Activated CD8-positive, alpha-beta T cell treated with anti-CD3 and anti-CD28 coated beads for 36 hours (primary cell): Measurements from ENCODE around the gene DUS1L. TPM values are rescaled to one million over a fixed set of nuclear protein-coding genes. Genes with fewer than 3 reads are reported as not detected.

ENCODE experiments used
- ATAC-seq: fragments of 200-7000 bp; cut with Tn5 transposase; one replicate; pipeline ENCODE4 v1.10.0; 2021; ENCODE audit warnings: mild to moderate bottlenecking, moderate library complexity
- CTCF ChIA-PET: fragments of 350-600 bp; sonication (Branson Sonifier 250); formaldehyde crosslinking; loops from one replicate; lab custom pipeline; 2021; ENCODE audit warnings: antibody characterized with exemption; lab: Charles Lee
- POLR2A ChIA-PET: fragments of 350-600 bp; sonication (Branson Sonifier 250); formaldehyde crosslinking; loops from one replicate; lab custom pipeline; 2021; ENCODE audit warnings: antibody characterized with exemption; lab: Charles Lee
- DNase-seq: peaks from one replicate; pipeline ENCODE4 v3.0.0-alpha.2; 2020
- H3K27ac Mint-ChIP-seq: one replicate; pipeline ENCODE4 v1.8.0; 2021; ENCODE audit warnings: mild to moderate bottlenecking, mixed read lengths
- H3K27me3 Mint-ChIP-seq: one replicate; pipeline ENCODE4 v1.8.0; 2021; ENCODE audit warnings: mixed read lengths
- H3K36me3 Mint-ChIP-seq: one replicate; pipeline ENCODE4 v1.8.0; 2021; ENCODE audit warnings: low read depth, mixed read lengths
- H3K4me1 Mint-ChIP-seq: one replicate; pipeline ENCODE4 v1.8.0; 2021; ENCODE audit warnings: low read depth, mixed read lengths
- H3K4me3 Mint-ChIP-seq: one replicate; pipeline ENCODE4 v1.8.0; 2021; ENCODE audit warnings: mild to moderate bottlenecking, moderate library complexity, mixed read lengths
- H3K9me3 Mint-ChIP-seq: one replicate; pipeline ENCODE4 v1.8.0; 2021; ENCODE audit warnings: mixed read lengths
- CTCF ChIP-seq: fragments of 200-600 bp; IDR thresholded peaks from one replicate; pipeline ENCODE4 v1.8.0; 2022; ENCODE audit warnings: antibody characterized with exemption, mild to moderate bottlenecking
- intact Hi-C: fragments of 100-400 bp; cut with micrococcal nuclease; formaldehyde crosslinking; loops from one replicate; pipeline ENCODE4 v1.10.0; 2022
- total RNA-seq, 2 experiments: library from RNA; stranded (reverse); gene quantifications; one replicate each; pipeline ENCODE4 v1.2.3, GENCODE V29; 2021

Gene DUS1L
- total RNA-seq, 2 experiments from 2014 or later = 139 to 140 TPM

- Mint-ChIP-seq H3K36me3 (peaks cover 12% of the 10 kb centered on the region), H3K9me3 (no peaks in the 10 kb centered on the region), H3K27me3 (no peaks in the 10 kb centered on the region), H3K4me1 (no peaks in the 10 kb centered on the region), H3K27ac (no peak overlapping the region), H3K4me3 (no peak overlapping the region)
- ChIA-PET CTCF (no interaction called here), POLR2A (interaction anchor here (1.1 to 3.0 kb wide), 5 partner anchors 9 to 45 kb away, joined by 3 to 18 read pairs (median 5); partner anchors contain the start of gene DUS1L)
- no peak for ATAC-seq
- TF ChIP-seq CTCF = no peak
- intact Hi-C loops = no loop called here
- no peak for DNase-seq
These were observed 14.6 kb upstream of the DUS1L start for GRCh38 chr17:82080048-82080788.

- Mint-ChIP-seq H3K4me1 (no peaks in the 10 kb centered on the region), H3K27me3 (no peaks in the 10 kb centered on the region), H3K27ac (no peak overlapping the region), H3K4me3 (no peak overlapping the region), H3K36me3 (peaks cover 9% of the 10 kb centered on the region), H3K9me3 (no peaks in the 10 kb centered on the region)
- DNase-seq (no peak), ATAC-seq (no peak)
- ChIA-PET POLR2A (interaction anchor here (2.0 to 3.0 kb wide), 2 partner anchors 10 to 14 kb away, joined by 6 to 18 read pairs; partner anchors contain the start of gene DUS1L), CTCF (no interaction called here)
- intact Hi-C loops = no loop called here
- no peak for TF ChIP-seq CTCF
These were observed 13.5 kb upstream of the DUS1L start for GRCh38 chr17:82079001-82079677.

DNA sequence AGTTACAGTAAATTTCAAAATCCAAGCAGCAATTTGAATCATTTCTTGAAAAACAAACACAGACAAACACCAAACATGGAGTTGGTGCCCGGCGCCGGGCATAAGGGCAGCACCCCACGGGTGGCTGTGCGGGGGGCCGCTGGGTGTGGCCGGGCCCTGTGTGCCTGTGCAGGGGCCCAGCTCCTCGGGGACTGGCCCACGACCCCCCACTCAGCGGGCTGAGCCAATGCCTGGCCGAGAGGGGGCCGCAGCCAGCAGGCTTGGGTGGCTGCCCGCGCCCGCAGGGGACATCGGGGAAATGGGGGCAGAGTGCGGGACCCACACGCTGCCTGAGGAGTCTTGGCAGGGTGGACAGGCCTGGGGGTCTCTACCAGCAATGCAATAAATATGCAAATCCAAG, 12.8 kb upstream of the DUS1L start:
- Mint-ChIP-seq H3K9me3 (no peaks in the 10 kb centered on the region), H3K4me1 (no peaks in the 10 kb centered on the region), H3K27ac (no peak overlapping the region), H3K36me3 (peaks cover 8% of the 10 kb centered on the region), H3K4me3 (no peak overlapping the region), H3K27me3 (no peaks in the 10 kb centered on the region)
- ATAC-seq (no peak), DNase-seq (no peak)
- TF ChIP-seq CTCF = no peak
- ChIA-PET CTCF (no interaction called here), POLR2A (interaction anchor here (0.7 to 3.0 kb wide), 3 partner anchors 10 to 22 kb away, joined by 3 to 18 read pairs (median 4); no protein-coding TSS in a partner anchor)
- intact Hi-C loops = no loop called here

DNA sequence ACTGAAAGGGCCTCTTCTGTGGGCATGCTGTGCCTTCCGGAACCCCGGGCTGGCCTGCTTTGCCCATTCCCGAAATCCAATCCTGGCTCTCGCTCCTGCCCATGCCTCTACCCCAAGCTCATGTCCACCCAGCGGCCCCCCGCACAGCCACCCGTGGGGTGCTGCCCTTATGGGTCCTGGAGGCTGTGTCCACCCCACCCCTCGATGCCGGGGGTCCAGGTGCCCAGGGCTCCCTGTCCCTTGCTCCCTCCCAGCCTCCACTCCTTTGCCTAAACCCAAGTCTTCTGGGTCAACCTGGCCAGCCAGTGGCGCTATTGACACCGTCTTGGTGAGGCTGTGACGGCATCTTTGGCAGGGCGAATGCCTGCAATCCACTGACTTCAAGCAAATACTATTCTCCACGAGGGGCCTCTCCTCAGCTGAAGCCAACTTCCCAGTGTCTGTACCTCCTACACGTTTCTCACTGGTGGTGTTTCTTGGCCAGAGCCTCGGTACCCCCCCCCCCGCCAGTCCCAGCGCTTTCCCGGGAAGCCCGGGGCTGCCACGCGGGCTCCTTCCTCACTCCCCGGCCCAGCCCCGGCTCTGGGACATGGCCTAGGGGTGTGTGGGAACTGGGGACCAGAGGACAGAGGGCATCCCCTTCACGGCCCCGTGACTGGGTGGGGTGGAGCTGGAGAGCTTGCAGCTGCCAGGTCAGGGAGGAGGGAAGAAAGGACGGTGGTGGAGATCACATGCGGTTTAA, 12.2 kb upstream of the DUS1L start:
- H3K9me3 Mint-ChIP-seq = no peaks in the 10 kb centered on the region
- intact Hi-C loops = no loop called here
- TF ChIP-seq CTCF = no peak
- ATAC-seq = no peak
- no peak for DNase-seq
- no peaks in the 10 kb centered on the region for H3K4me1 Mint-ChIP-seq
- peaks cover 8% of the 10 kb centered on the region for H3K36me3 Mint-ChIP-seq
- ChIA-PET POLR2A (interaction anchor here (0.7 to 2.1 kb wide), 5 partner anchors 11 to 210 kb away, joined by 3 to 14 read pairs (median 4); partner anchors contain the start of gene DCXR), CTCF (interaction anchor here (1.1 kb wide), 1 partner anchor 40 kb away, joined by 3 read pairs; the partner anchor contains the start of gene DCXR)
- H3K4me3 Mint-ChIP-seq = no peak overlapping the region
- no peaks in the 10 kb centered on the region for H3K27me3 Mint-ChIP-seq
- H3K27ac Mint-ChIP-seq = no peak overlapping the region
